Kasumi-1 (cell line): ENCODE measurements around the gene ZG16.
"Not testable (repeated sequence)": the region's sequence is repeated elsewhere in the genome, so short reads cannot be mapped to it uniquely, and the experiment has no call there.

Source experiments
- DNase-seq, 2 experiments: peaks; one replicate each; lab custom pipeline; 2025; lab: John Stamatoyannopoulos, UW

Gene ZG16

GRCh38 chr16:29748760-29749149, 29.3 kb upstream of the ZG16 start:
- DNase-seq = not testable (repeated sequence)

GRCh38 chr16:29753516-29753915, 24.5 kb upstream of the ZG16 start:
- no peak for DNase-seq

GRCh38 chr16:29756654-29757053, 21.4 kb upstream of the ZG16 start:
- DNase-seq = no peak

GRCh38 chr16:29757086-29757485, 21.0 kb upstream of the ZG16 start:
- DNase-seq = not testable (repeated sequence)

GRCh38 chr16:29757950-29758466, 20.0 kb upstream of the ZG16 start:
- no peak for DNase-seq

- DNase-seq = no peak
Measured at GRCh38 chr16:29760567-29761279, 17.3 kb upstream of the ZG16 start.

- DNase-seq = not testable (repeated sequence)
Measured at GRCh38 chr16:29761280-29761651, 16.8 kb upstream of the ZG16 start.

DNA sequence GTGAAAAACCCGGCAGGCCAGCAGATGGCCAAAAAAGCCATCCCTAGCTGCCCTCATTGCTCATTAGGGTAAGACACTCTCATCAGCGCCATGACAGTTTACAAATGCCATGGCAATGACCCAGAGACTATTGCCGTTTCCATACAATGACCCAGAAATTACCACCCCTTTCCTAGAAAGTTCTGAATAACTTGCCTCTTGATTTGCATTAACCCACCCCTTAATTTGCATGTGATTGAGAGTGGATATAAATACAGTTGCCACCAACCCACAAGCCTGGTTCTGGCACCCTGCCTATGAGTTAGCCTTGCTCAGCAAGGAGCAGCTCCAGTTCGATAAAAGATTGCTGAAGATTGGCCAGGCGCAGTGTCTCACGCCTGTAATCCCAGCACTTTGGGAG, 16.2 kb upstream of the ZG16 start:
- no peak for DNase-seq

DNA sequence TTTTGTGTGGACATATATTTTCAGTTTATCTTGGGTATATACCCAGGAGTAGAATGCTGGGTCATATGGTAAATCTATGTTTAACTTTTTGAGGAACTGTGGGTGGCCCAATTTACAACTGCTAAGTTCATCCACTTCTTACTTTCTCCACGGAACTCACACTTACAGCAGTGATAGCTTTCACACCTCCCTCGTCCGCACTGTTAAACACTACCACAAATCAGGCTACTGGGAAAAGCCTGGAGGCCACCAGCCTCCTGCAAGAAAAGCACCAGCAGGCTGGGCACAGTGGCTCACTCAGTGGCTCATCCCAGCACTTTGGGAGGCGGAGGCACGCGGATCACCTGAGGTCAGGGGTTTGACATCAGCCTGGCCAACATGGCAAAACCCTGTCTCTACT, 14.7 kb upstream of the ZG16 start:
- no peak for DNase-seq

DNA sequence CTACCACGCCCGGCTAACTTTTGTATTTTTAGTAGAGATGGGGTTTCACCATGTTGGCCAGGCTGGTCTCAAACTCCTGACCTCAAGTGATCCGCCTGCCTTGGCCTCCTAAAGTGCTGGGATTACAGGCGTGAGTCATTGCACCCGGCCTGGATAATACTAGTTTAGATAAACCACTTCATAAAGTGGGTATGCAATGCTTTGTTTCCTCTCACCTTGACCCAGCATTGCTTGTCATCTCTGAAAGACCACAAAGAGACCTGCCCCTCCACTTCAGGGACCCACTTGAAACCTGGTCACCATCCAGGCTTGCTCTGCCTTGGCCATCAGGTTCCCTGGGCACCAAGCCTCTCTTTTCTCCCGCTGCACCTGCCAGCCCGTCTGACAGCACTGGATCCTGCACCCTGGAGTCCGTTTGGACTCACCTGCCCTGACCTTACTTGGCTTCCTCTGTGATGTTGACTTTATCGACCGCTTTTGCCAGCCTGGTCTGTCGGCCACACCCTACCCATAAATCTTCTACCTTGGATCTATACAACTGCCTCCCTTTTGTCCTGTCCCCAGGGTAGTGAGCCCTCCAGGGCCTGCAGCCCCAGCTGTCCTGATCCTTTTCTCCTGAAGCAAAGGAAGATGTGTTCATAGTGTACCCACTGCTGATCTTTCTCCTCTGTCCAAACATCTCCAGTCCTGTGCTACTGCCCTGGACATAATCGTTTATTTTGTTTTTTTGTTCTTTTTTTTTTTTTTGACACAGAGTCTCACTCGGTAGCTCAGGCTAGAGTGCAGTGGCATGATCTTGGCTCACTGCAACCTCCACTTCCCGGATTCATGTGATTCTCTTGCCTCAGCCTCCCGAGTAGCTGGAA, 12.7 kb upstream of the ZG16 start:
- no peak for DNase-seq

- DNase-seq = no peak
Measured at GRCh38 chr16:29766571-29766970, 11.5 kb upstream of the ZG16 start.

DNA sequence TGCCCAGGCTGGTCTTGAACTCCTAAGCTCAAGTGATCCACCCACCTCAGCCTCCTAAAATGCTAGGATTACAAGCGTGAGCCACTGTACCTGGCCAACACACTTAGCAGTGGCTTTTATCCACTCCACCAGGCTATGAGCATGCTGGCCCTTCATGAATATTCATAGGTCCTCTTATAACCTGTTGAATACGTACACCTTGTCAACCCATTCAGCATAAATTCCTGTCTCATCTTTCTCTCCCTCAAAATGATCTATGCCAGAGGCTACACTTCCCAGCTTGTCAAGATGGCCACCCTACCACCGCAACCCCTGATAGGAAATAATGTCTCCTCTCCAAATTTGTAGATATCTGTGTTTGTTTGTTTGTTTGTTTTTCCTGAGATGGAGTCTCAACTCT, 11.0 kb upstream of the ZG16 start:
- DNase-seq = no peak

DNA sequence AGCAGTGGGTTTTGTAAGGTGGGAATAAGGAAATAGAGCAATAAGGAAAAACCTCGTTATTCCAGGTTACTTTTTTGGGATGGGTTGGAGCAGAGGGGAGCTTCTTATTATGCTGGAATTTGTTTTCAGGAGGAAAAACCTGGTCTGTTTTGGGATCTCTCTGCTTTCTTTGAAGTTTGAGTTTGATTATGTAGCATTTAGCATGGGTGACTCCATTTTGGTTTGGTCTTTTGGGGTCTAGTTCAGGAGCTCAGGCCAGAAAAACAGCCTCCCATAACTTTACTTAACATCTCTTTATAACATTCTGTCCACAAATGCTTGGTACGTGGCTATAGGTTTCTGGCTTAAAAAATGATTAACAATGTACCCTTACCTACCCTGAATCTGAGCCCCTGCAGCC, 8.5 kb upstream of the ZG16 start:
- DNase-seq = no peak

DNA sequence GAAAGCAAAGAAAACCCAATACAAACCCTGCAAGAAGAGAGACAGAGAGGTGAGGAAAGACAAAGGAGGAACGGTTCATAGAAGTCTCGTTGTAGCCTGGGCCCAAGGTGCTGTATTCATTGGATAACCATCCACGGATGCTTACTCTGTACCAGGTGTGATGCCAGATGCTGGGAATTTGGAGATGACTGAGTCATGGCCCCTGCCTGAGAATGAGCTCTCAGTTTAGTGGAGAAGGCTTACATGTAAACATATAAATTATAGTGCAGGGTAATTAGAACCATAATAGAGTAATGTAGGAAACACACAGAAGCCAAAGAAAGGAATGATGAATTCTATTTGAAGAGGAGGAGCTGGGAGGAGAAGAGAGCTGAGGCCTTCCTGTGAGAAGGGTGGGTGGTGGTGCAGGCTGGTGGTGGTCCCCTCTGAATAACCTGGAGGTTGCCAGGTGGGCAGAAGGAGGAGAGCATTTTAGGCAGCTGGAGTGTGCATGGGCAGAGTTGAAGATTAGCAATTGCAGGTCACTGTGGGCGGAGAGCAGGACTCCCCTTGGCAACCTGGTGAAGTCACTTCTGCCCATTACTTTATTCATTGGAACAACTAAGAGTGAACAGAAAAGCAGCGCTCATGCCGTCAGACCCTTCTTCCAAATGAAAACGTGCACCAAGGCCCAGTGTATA, 7.7 kb upstream of the ZG16 start:
- no peak for DNase-seq

GRCh38 chr16:29772330-29772729, 5.7 kb upstream of the ZG16 start:
- not testable (repeated sequence) for DNase-seq

GRCh38 chr16:29774730-29775129, 3.3 kb upstream of the ZG16 start:
- DNase-seq = no peak

- DNase-seq = no peak
Measured at GRCh38 chr16:29775742-29776408, 2.2 kb upstream of the ZG16 start.

GRCh38 chr16:29779474-29779873, 1.4 kb downstream of the ZG16 start:
- DNase-seq = no peak

DNA sequence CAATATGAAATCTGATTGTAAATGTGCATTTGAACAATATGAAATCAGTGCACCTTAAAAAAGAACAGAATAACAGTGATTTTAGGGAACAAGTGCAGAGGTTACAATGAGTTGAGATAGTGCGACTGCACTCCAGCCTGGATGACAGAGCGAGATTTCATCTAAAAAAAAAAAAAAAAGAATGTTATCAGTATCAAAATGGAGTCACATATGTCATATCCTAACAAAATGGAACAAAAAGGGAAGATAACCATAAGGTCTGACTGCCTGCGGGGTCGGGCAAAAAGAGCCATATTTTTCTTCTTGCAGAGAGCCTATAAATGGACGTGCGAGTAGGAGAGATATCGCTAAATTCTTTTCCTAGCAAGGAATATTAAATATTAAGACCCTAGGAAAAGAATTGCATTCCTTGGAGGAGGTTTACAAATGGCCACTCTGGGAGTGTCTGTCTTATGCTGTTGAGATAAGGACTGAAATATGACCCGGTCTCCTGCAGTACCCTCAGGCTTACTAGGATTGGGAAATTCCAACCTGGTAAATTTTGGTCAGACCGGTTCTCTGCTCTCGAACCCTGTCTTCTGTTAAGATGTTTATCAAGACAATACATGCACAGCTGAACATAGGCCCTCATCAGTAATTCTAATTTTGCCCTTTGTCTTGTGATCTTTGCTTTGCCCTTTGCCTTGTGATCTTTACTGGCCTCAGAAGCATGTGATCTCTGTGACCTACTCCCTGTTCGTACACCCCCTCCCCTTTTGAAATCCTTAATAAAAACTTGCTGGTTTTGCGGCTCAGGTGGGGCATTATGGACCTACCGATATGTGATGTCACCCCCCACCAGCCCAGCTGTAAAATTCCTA, 5.3 kb downstream of the ZG16 start:
- DNase-seq = not testable (repeated sequence)

GRCh38 chr16:29784157-29784556, 6.1 kb downstream of the ZG16 start:
- no peak for DNase-seq

DNA sequence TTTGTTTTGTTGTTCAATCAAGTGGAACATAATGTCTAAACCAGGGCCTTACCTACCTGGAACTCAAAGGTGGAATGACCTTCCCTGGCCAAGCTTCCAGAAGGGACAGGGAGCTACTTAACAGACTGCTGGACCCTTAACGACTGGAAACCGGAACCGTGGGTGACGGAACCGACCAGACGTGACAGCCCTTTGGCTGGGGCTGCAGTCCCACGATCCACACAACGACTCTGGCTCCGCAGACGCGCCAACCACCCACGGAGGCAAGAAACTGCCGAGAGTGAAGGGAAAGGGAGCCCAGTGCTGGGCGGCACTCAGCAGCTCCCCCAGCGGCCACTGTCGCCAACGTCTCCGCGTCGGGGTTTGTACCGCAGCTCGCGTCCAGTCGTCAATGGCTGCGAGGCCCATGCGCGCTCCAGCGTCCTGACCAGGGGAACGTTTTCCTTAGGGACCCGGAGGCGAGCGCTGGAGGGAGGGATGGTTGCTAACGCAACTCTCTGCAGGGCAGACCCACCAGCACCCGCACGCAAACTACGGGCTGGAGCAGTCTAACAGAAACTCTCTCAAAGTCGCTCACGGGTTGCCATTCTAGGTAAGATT, 6.9 kb downstream of the ZG16 start:
- no peak for DNase-seq
